Brain microvascular endothelial cell (primary cell): ENCODE data around the gene ABLIM2.
A peak's percentile ranks its signal among the peaks of the same experiment; 100 is the strongest.

ENCODE experiments used
- DNase-seq: peaks from one replicate; pipeline ENCODE4 v3.0.0-alpha.2; 2020
- H3K27ac ChIP-seq: fragments of 250-450 bp; sonication (Bioruptor Pico); 2 replicates; pipeline ENCODE4 v1.5.1; 2020; ENCODE audit warnings: mild to moderate bottlenecking, moderate library complexity
- H3K27me3 ChIP-seq: fragments of 250-450 bp; sonication (Bioruptor Pico); replicated peaks from 2 replicates; pipeline ENCODE4 v1.5.1; 2020; ENCODE audit warnings: mild to moderate bottlenecking
- H3K36me3 ChIP-seq: fragments of 250-450 bp; sonication (Bioruptor Pico); replicated peaks from 2 replicates; pipeline ENCODE4 v1.5.1; 2020; ENCODE audit warnings: mild to moderate bottlenecking
- H3K4me3 ChIP-seq: 2 replicates; pipeline ENCODE4 v1.5.1; 2011; ENCODE audit warnings: low read depth, mild to moderate bottlenecking, control low read depth, low read length, moderate library complexity
- CTCF ChIP-seq: IDR thresholded peaks from 2 replicates; pipeline ENCODE4 v1.5.1; 2011; ENCODE audit warnings: low read depth, mild to moderate bottlenecking, moderate library complexity, low read length, control low read depth, inconsistent platforms; ENCODE audit errors: missing control alignments
- in situ Hi-C: cut with HindIII; loops from 2 replicates; pipeline ENCODE4 v1.10.0; 2017; ENCODE audit warnings: low sequenced_read_pairs, low pct_ligation_motif_present

The ABLIM2 gene

GRCh38 chr4:8095956-8096689, 62.5 kb downstream of the ABLIM2 start:
- Histone ChIP-seq H3K36me3 (no peaks in the 10 kb centered on the region), H3K4me3 (no peak overlapping the region), H3K27ac (no peak overlapping the region), H3K27me3 (peaks cover 4% of the 10 kb centered on the region)
- in situ Hi-C loops, result no loop called here
- DNase-seq, result no peak
- no peak for TF ChIP-seq CTCF

- no peaks in the 10 kb centered on the region for H3K27me3 ChIP-seq
- no peak for DNase-seq
- no peak overlapping the region for H3K27ac ChIP-seq
- no peak overlapping the region for H3K4me3 ChIP-seq
- no peak for TF ChIP-seq CTCF
- in situ Hi-C loops, result no loop called here
- H3K36me3 ChIP-seq, result no peaks in the 10 kb centered on the region
Measured at GRCh38 chr4:8093587-8094274, 64.9 kb downstream of the ABLIM2 start.

- in situ Hi-C loops, result no loop called here
- H3K4me3 ChIP-seq, result no peak overlapping the region
Measured at GRCh38 chr4:8092282-8092681, 66.3 kb downstream of the ABLIM2 start.

GRCh38 chr4:8090744-8091301, 67.8 kb downstream of the ABLIM2 start:
- H3K27ac ChIP-seq, result no peak overlapping the region
- no peak overlapping the region for H3K4me3 ChIP-seq
- peaks cover 3% of the 10 kb centered on the region for H3K27me3 ChIP-seq
- DNase-seq, result no peak
- H3K36me3 ChIP-seq, result no peaks in the 10 kb centered on the region
- no peak for TF ChIP-seq CTCF
- in situ Hi-C loops, result no loop called here

More at GRCh38 chr4:8092282-8092681, 66.3 kb downstream of the ABLIM2 start:
- TF ChIP-seq CTCF, result no peak
- Histone ChIP-seq H3K27ac (no peak overlapping the region), H3K36me3 (no peaks in the 10 kb centered on the region), H3K27me3 (no peaks in the 10 kb centered on the region)
- DNase-seq, result no peak

- Histone ChIP-seq H3K4me3 (no peak overlapping the region), H3K36me3 (no peaks in the 10 kb centered on the region), H3K27ac (no peak overlapping the region), H3K27me3 (peaks cover 3% of the 10 kb centered on the region)
- in situ Hi-C loops, result no loop called here
- DNase-seq, result peak; percentile 19
- no peak for TF ChIP-seq CTCF
Measured at GRCh38 chr4:8090312-8090711, 68.3 kb downstream of the ABLIM2 start.
